Measurements from ENCODE around the gene PDZD7. TPM values are rescaled to one million over a fixed set of nuclear protein-coding genes. Genes with fewer than 3 reads are reported as not detected.

Gene PDZD7
- total RNA-seq, 6 donors from 2014 or later: 0.39 to 2.4 (median 1.7) TPM

- DNase-seq (no peak), ATAC-seq (ENCODE audit: low FRiP score in 2 of 2) (no peak)
- peaks cover 52 to 68% (median 56%) of the 10 kb centered on the region in 4 donors for H3K4me1 ChIP-seq
- no peak for TF ChIP-seq POLR2AphosphoS5 (IDR thresholded peaks at IDR 0.05)
- H3K36me3 ChIP-seq: no peaks in the 10 kb centered on the region
- H3K4me3 ChIP-seq: peak overlapping the region in 3 of 4 donors; percentile 49 to 57 (median 55)
- H3K27me3 ChIP-seq: peaks cover 0 to 13% (median 7%) of the 10 kb centered on the region in 4 donors
- peak overlapping the region; percentile 65 to 86 (median 83) for H3K27ac ChIP-seq
- no peaks in the 10 kb centered on the region for H3K9me3 ChIP-seq
- WGBS, 2 donors: 78 to 89% methylated on average over 3 of the region's 3 CpGs
Measured at GRCh38 chr10:101065481-101066145, 34.7 kb upstream of the PDZD7 start.

GRCh38 chr10:101064415-101065030, 33.6 kb upstream of the PDZD7 start:
- 86 to 94% methylated on average over 6 to 9 of the region's 9 CpGs for WGBS, 2 donors
- Histone ChIP-seq H3K4me1 (peaks cover 57 to 78% (median 64%) of the 10 kb centered on the region in 4 donors), H3K27me3 (peaks cover 0 to 13% (median 7%) of the 10 kb centered on the region in 4 donors), H3K9me3 (no peaks in the 10 kb centered on the region), H3K4me3 (no peak overlapping the region), H3K27ac (no peak overlapping the region), H3K36me3 (no peaks in the 10 kb centered on the region)
- DNase-seq (peak in 1 of 2 donors; percentile 26), ATAC-seq (ENCODE audit: low FRiP score in 2 of 2) (no peak)
- no peak for TF ChIP-seq POLR2A (IDR thresholded peaks at IDR 0.05)
- TF ChIP-seq EP300 (IDR thresholded peaks at IDR 0.05): no peak

GRCh38 chr10:101063548-101064414, 32.9 kb upstream of the PDZD7 start:
- 39 to 50% methylated on average over 13 to 14 of the region's 15 CpGs for WGBS, 2 donors
- ATAC-seq (ENCODE audit: low FRiP score in 2 of 2) (no peak), DNase-seq (peak in 1 of 2 donors; percentile 5)
- H3K27ac ChIP-seq: peak overlapping the region in 1 of 4 donors; percentile 27
- H3K4me3 ChIP-seq: no peak overlapping the region
- H3K4me1 ChIP-seq: peaks cover 57 to 79% (median 64%) of the 10 kb centered on the region in 4 donors
- no peak for TF ChIP-seq POLR2A (IDR thresholded peaks at IDR 0.05)
- peaks cover 0 to 13% (median 7%) of the 10 kb centered on the region in 4 donors for H3K27me3 ChIP-seq
- H3K36me3 ChIP-seq: no peaks in the 10 kb centered on the region
- H3K9me3 ChIP-seq: no peaks in the 10 kb centered on the region

- Histone ChIP-seq H3K9me3 (no peaks in the 10 kb centered on the region), H3K27ac (peak overlapping the region in 3 of 4 donors; percentile 38 to 98 (median 97)), H3K36me3 (no peaks in the 10 kb centered on the region), H3K4me3 (peak overlapping the region in 3 of 4 donors; percentile 51 to 78 (median 70)), H3K27me3 (peaks cover 0 to 13% (median 7%) of the 10 kb centered on the region in 4 donors), H3K4me1 (peaks cover 57 to 79% (median 64%) of the 10 kb centered on the region in 4 donors)
- 30 to 32% methylated on average over 6 to 10 of the region's 19 CpGs for WGBS, 2 donors
- no peak for DNase-seq
- no peak for ATAC-seq (ENCODE audit: low FRiP score in 2 of 2)
- no peak for TF ChIP-seq POLR2A (IDR thresholded peaks at IDR 0.05)
- TF ChIP-seq CTCF (IDR thresholded peaks at IDR 0.05): no peak
- TF ChIP-seq EP300 (IDR thresholded peaks at IDR 0.05): no peak
- TF ChIP-seq POLR2AphosphoS5 (IDR thresholded peaks at IDR 0.05): no peak
Measured at GRCh38 chr10:101063050-101063525, 32.2 kb upstream of the PDZD7 start.

GRCh38 chr10:101062232-101063049, 31.5 kb upstream of the PDZD7 start:
- peak; percentile 60 to 93 for DNase-seq
- Histone ChIP-seq H3K27ac (peak overlapping the region; percentile 96 to 98 (median 98)), H3K27me3 (peaks cover 0 to 13% (median 7%) of the 10 kb centered on the region in 4 donors), H3K4me1 (peaks cover 53 to 75% (median 61%) of the 10 kb centered on the region in 4 donors), H3K36me3 (no peaks in the 10 kb centered on the region), H3K9me3 (no peaks in the 10 kb centered on the region), H3K4me3 (peak overlapping the region in 3 of 4 donors; percentile 51 to 78 (median 70))
- ATAC-seq (ENCODE audit: low FRiP score in 2 of 2): peak in 1 of 2 donors; percentile 36
- peak in 1 of 2 donors; percentile 24 for TF ChIP-seq POLR2AphosphoS5 (IDR thresholded peaks at IDR 0.05)
- TF ChIP-seq POLR2A (IDR thresholded peaks at IDR 0.05): peak in 1 of 4 donors; percentile 24
- TF ChIP-seq CTCF (IDR thresholded peaks at IDR 0.05): peak; percentile 57 to 85 (median 79)
- no peak for TF ChIP-seq EP300 (IDR thresholded peaks at IDR 0.05)
- WGBS, 2 donors: 21 to 63% methylated on average over 5 to 18 of the region's 63 CpGs
